Measurements from ENCODE around the gene KLC4.

GRCh38 chr6:43105538-43106222, 46.2 kb downstream of the KLC4 start:
- TF ChIP-seq EZH2 (IDR thresholded peaks at IDR 0.05; ENCODE audit: insufficient read depth, poor library complexity, severe bottlenecking): no peak
- TF ChIP-seq EZH2phosphoT487 (IDR thresholded peaks at IDR 0.05; ENCODE audit: insufficient read depth, low read depth): no peak
